ENCODE results near the gene PHKB. TPM values are rescaled to one million over a fixed set of nuclear protein-coding genes. Genes with fewer than 3 reads are reported as not detected.
"Not testable (repeated sequence)": the region's sequence is repeated elsewhere in the genome, so short reads cannot be mapped to it uniquely, and the experiment has no call there.

The PHKB gene
- total RNA-seq, 2 experiments from 2014 or later = 12.6 to 12.8 TPM

GRCh38 chr16:47449788-47450187, 11.3 kb upstream of the PHKB start:
- intact Hi-C loops (cut with DNase I, micrococcal nuclease) = no loop called here
- ATAC-seq (no peak), DNase-seq (no peak)
- Mint-ChIP-seq H3K36me3 (ENCODE audit: low read depth) (peaks cover 48% of the 10 kb centered on the region), H3K27me3 (no peaks in the 10 kb centered on the region), H3K4me3 (no peak overlapping the region), H3K9me3 (ENCODE audit: low read depth) (no peaks in the 10 kb centered on the region), H3K4me1 (peaks cover 5% of the 10 kb centered on the region), H3K27ac (no peak overlapping the region)
- ChIA-PET POLR2A (no interaction called here), CTCF (interaction anchor here (1.0 kb wide), 1 partner anchor 306 kb away, joined by 3 read pairs; the partner anchor contains the start of gene NETO2)

GRCh38 chr16:47458331-47458730, 2.8 kb upstream of the PHKB start:
- no peak for DNase-seq
- CTCF ChIA-PET = no interaction called here
- intact Hi-C loops (cut with DNase I, micrococcal nuclease) = no loop called here
- Mint-ChIP-seq H3K27me3 (no peaks in the 10 kb centered on the region), H3K4me3 (no peak overlapping the region), H3K4me1 (peaks cover 44% of the 10 kb centered on the region), H3K36me3 (ENCODE audit: low read depth) (peaks cover 23% of the 10 kb centered on the region), H3K9me3 (ENCODE audit: low read depth) (no peaks in the 10 kb centered on the region), H3K27ac (no peak overlapping the region)
- ATAC-seq = no peak
- POLR2A ChIA-PET = no interaction called here

- H3K27me3 Mint-ChIP-seq = no peaks in the 10 kb centered on the region
- H3K36me3 Mint-ChIP-seq (ENCODE audit: low read depth) = peaks cover 14% of the 10 kb centered on the region
- DNase-seq (no peak), ATAC-seq (no peak)
- intact Hi-C loops (cut with DNase I, micrococcal nuclease) = loop anchor here (2.0 to 10.0 kb wide), 9 partner anchors 317 to 1823 kb away; partner anchors contain the start of genes ABCC11 (in 1 of the 2), CBLN1 (in 1 of the 2), LONP2 (in 1 of the 2) and N4BP1 (in 1 of the 2)
- no peaks in the 10 kb centered on the region for H3K9me3 Mint-ChIP-seq (ENCODE audit: low read depth)
- peak overlapping the region; percentile 97 for H3K4me3 Mint-ChIP-seq
- ChIA-PET CTCF (interaction anchor here (0.5 to 2.3 kb wide), 4 partner anchors 318 to 786 kb away, joined by 3 to 13 read pairs (median 5); no protein-coding TSS in a partner anchor), POLR2A (no interaction called here)
- peak overlapping the region; percentile 97 for H3K27ac Mint-ChIP-seq
- peaks cover 51% of the 10 kb centered on the region for H3K4me1 Mint-ChIP-seq
Measured at GRCh38 chr16:47459603-47460002, 1.5 kb upstream of the PHKB start.

- ChIA-PET CTCF (interaction anchor here (0.7 to 2.3 kb wide), 6 partner anchors 9 to 753 kb away, joined by 3 to 13 read pairs (median 5); no protein-coding TSS in a partner anchor), POLR2A (interaction anchor here (0.8 kb wide), 1 partner anchor 705 kb away, joined by 3 read pairs; no protein-coding TSS in a partner anchor)
- peak overlapping the region; percentile 97 for H3K4me3 Mint-ChIP-seq
- no peaks in the 10 kb centered on the region for H3K9me3 Mint-ChIP-seq (ENCODE audit: low read depth)
- H3K36me3 Mint-ChIP-seq (ENCODE audit: low read depth) = peaks cover 12% of the 10 kb centered on the region
- H3K27ac Mint-ChIP-seq = peak overlapping the region; percentile 97
- intact Hi-C loops (cut with DNase I, micrococcal nuclease) = loop anchor here (2.0 to 10.0 kb wide), 9 partner anchors 318 to 1822 kb away; partner anchors contain the start of genes ABCC11 (in 1 of the 2), CBLN1 (in 1 of the 2), LONP2 (in 1 of the 2) and N4BP1 (in 1 of the 2)
- H3K4me1 Mint-ChIP-seq = peaks cover 55% of the 10 kb centered on the region
- ATAC-seq = no peak
- H3K27me3 Mint-ChIP-seq = no peaks in the 10 kb centered on the region
- no peak for DNase-seq
Measured at GRCh38 chr16:47460359-47460710, 796 bp upstream of the PHKB start.

GRCh38 chr16:47461598-47462266, 601 bp downstream of the PHKB start:
- Mint-ChIP-seq H3K4me1 (peaks cover 59% of the 10 kb centered on the region), H3K36me3 (ENCODE audit: low read depth) (peaks cover 11% of the 10 kb centered on the region), H3K9me3 (ENCODE audit: low read depth) (no peaks in the 10 kb centered on the region), H3K4me3 (peak overlapping the region; percentile 97), H3K27me3 (no peaks in the 10 kb centered on the region), H3K27ac (peak overlapping the region; percentile 84)
- ATAC-seq (peak; percentile 17), DNase-seq (peak; percentile 20)
- CTCF ChIA-PET = interaction anchor here (0.8 to 2.3 kb wide), 5 partner anchors 8 to 424 kb away, joined by 3 to 13 read pairs (median 6); no protein-coding TSS in a partner anchor
- intact Hi-C loops (cut with DNase I, micrococcal nuclease) = loop anchor here (1.0 to 10.0 kb wide), 16 partner anchors 113 to 1821 kb away; partner anchors contain the start of genes LONP2 (in 2 of the 2), ABCC11 (in 1 of the 2), C16orf87 (in 1 of the 2) and CBLN1 (in 1 of the 2)
- POLR2A ChIA-PET = interaction anchor here (0.6 to 1.0 kb wide), 3 partner anchors 113 to 424 kb away, joined by 3 read pairs; no protein-coding TSS in a partner anchor

GRCh38 chr16:47463771-47464624, 2.9 kb downstream of the PHKB start:
- ChIA-PET POLR2A (no interaction called here), CTCF (interaction anchor here (1.1 kb wide), 1 partner anchor 322 kb away, joined by 3 read pairs; no protein-coding TSS in a partner anchor)
- Mint-ChIP-seq H3K4me1 (peaks cover 49% of the 10 kb centered on the region), H3K27ac (no peak overlapping the region), H3K27me3 (no peaks in the 10 kb centered on the region), H3K9me3 (ENCODE audit: low read depth) (no peaks in the 10 kb centered on the region), H3K36me3 (ENCODE audit: low read depth) (peaks cover 8% of the 10 kb centered on the region), H3K4me3 (no peak overlapping the region)
- no peak for DNase-seq
- no peak for ATAC-seq
- intact Hi-C loops (cut with DNase I, micrococcal nuclease) = loop anchor here (5.0 to 10.0 kb wide), 5 partner anchors 427 to 1818 kb away; partner anchors contain the start of genes ABCC11 (in 1 of the 2), CBLN1 (in 1 of the 2) and LONP2 (in 1 of the 2)

GRCh38 chr16:47465919-47466630, 4.9 kb downstream of the PHKB start:
- H3K27me3 Mint-ChIP-seq = no peaks in the 10 kb centered on the region
- CTCF ChIA-PET = interaction anchor here (1.1 to 2.1 kb wide), 4 partner anchors 9 to 428 kb away, joined by 3 to 5 read pairs (median 4); no protein-coding TSS in a partner anchor
- no peak for DNase-seq
- H3K4me1 Mint-ChIP-seq = peaks cover 33% of the 10 kb centered on the region
- no peak overlapping the region for H3K27ac Mint-ChIP-seq
- H3K9me3 Mint-ChIP-seq (ENCODE audit: low read depth) = no peaks in the 10 kb centered on the region
- no peak overlapping the region for H3K4me3 Mint-ChIP-seq
- ATAC-seq = no peak
- intact Hi-C loops (cut with DNase I, micrococcal nuclease) = loop anchor here in 1 of 2 experiments (10.0 kb wide), 2 partner anchors 699 to 779 kb away; partner anchors contain the start of genes ABCC11 and LONP2
- POLR2A ChIA-PET = interaction anchor here (0.6 kb wide), 1 partner anchor 1157 kb away, joined by 3 read pairs; no protein-coding TSS in a partner anchor
- peaks cover 7% of the 10 kb centered on the region for H3K36me3 Mint-ChIP-seq (ENCODE audit: low read depth)

- DNase-seq = no peak
- no peak for ATAC-seq
- no peaks in the 10 kb centered on the region for H3K27me3 Mint-ChIP-seq
- ChIA-PET POLR2A (no interaction called here), CTCF (interaction anchor here (1.2 to 2.1 kb wide), 2 partner anchors 14 to 17 kb away, joined by 3 to 5 read pairs; no protein-coding TSS in a partner anchor)
- H3K4me1 Mint-ChIP-seq = peaks cover 25% of the 10 kb centered on the region
- no peak overlapping the region for H3K27ac Mint-ChIP-seq
- H3K36me3 Mint-ChIP-seq (ENCODE audit: low read depth) = peaks cover 7% of the 10 kb centered on the region
- no peak overlapping the region for H3K4me3 Mint-ChIP-seq
- intact Hi-C loops (cut with DNase I, micrococcal nuclease) = loop anchor here in 1 of 2 experiments (10.0 kb wide), 2 partner anchors 697 to 777 kb away; partner anchors contain the start of genes ABCC11 and LONP2
- no peaks in the 10 kb centered on the region for H3K9me3 Mint-ChIP-seq (ENCODE audit: low read depth)
Measured at GRCh38 chr16:47467501-47467900, 6.4 kb downstream of the PHKB start.

GRCh38 chr16:47468070-47468689, 7.0 kb downstream of the PHKB start:
- H3K27ac Mint-ChIP-seq; H3K9me3 Mint-ChIP-seq (ENCODE audit: low read depth); H3K27me3 Mint-ChIP-seq; H3K36me3 Mint-ChIP-seq (ENCODE audit: low read depth); H3K4me3 Mint-ChIP-seq; DNase-seq; ATAC-seq; POLR2A ChIA-PET: not testable (repeated sequence)
- H3K4me1 Mint-ChIP-seq = peaks cover 21% of the 10 kb centered on the region
- intact Hi-C loops (cut with DNase I, micrococcal nuclease) = loop anchor here in 1 of 2 experiments (10.0 kb wide), 2 partner anchors 697 to 777 kb away; partner anchors contain the start of genes ABCC11 and LONP2
- CTCF ChIA-PET = interaction anchor here (0.6 to 2.1 kb wide), 2 partner anchors 13 to 60 kb away, joined by 4 to 5 read pairs; no protein-coding TSS in a partner anchor

GRCh38 chr16:47469227-47469626, 8.1 kb downstream of the PHKB start:
- H3K9me3 Mint-ChIP-seq (ENCODE audit: low read depth) = no peaks in the 10 kb centered on the region
- DNase-seq (no peak), ATAC-seq (no peak)
- intact Hi-C loops (cut with DNase I, micrococcal nuclease) = loop anchor here in 1 of 2 experiments (10.0 kb wide), 2 partner anchors 696 to 776 kb away; partner anchors contain the start of genes ABCC11 and LONP2
- H3K4me1 Mint-ChIP-seq = peaks cover 14% of the 10 kb centered on the region
- POLR2A ChIA-PET = no interaction called here
- H3K27ac Mint-ChIP-seq = no peak overlapping the region
- no peak overlapping the region for H3K4me3 Mint-ChIP-seq
- CTCF ChIA-PET = interaction anchor here (1.0 kb wide), 1 partner anchor 8 kb away, joined by 7 read pairs; the partner anchor contains the start of genes ITFG1 and PHKB
- peaks cover 7% of the 10 kb centered on the region for H3K36me3 Mint-ChIP-seq (ENCODE audit: low read depth)
- H3K27me3 Mint-ChIP-seq = no peaks in the 10 kb centered on the region

All from activated CD4-positive, alpha-beta T cell treated with anti-CD3 and anti-CD28 coated beads for 36 hours (primary cell).